HCT116 (cell line): ENCODE results near the gene FOXS1. TPM values are rescaled to one million over a fixed set of nuclear protein-coding genes. Genes with fewer than 3 reads are reported as not detected.

Experiments
- ATAC-seq: fragments of 200-7000 bp; cut with Tn5 transposase; 2 replicates; pipeline ENCODE4 v1.9.1; 2020; ENCODE audit warnings: mild to moderate bottlenecking, moderate library complexity
- BruUV-seq: library from RNA; stranded (reverse); fragments of 400-500 nt; replicated peaks from 2 replicates; lab custom pipeline; 2021; lab: Mats Ljungman, UMichigan
- CTCF ChIA-PET: fragments of 300-600 bp; sonication (Branson Sonifier 250); formaldehyde crosslinking; loops from one replicate; lab custom pipeline; 2021; ENCODE audit warnings: antibody characterized with exemption; lab: Charles Lee
- POLR2A ChIA-PET: fragments of 300-600, 350-600 bp; sonication (Branson Sonifier 250); formaldehyde crosslinking; loops from one replicate; lab custom pipeline; 2021; ENCODE audit warnings: antibody characterized with exemption; lab: Charles Lee
- RAD21 ChIA-PET, 2 experiments: fragments of 300-600 bp; sonication (Branson Sonifier 250); formaldehyde crosslinking; loops; one replicate each; lab custom pipeline; 2023; ENCODE audit warnings: low total read pairs in 2 of 2; ENCODE audit not compliant: uncharacterized antibody in 2 of 2, unreplicated experiment in 2 of 2, low non-redundant PET in 1 of 2; lab: Charles Lee
- DNase-seq: peaks from one replicate; pipeline ENCODE4 v3.0.0-alpha.2; 2010; ENCODE audit warnings: low read depth, low spot score
- H2AFZ ChIP-seq: fragments of 200-600 bp; shearing (Covaris generic), sonication (generic); 2 replicates; pipeline ENCODE4 v1.6.1; 2017; ENCODE audit warnings: low read depth, mixed run types, mixed read lengths, antibody characterized with exemption, low read length; ENCODE audit not compliant: poor library complexity, severe bottlenecking
- H3K27ac ChIP-seq: 2 replicates; pipeline ENCODE4 v1.5.1; 2012; ENCODE audit warnings: low read depth, low read length
- H3K27me3 ChIP-seq: fragments of 200-600 bp; sonication (generic); 2 replicates; pipeline ENCODE4 v1.6.1; 2016; ENCODE audit warnings: mixed run types, low read length, mixed read lengths; ENCODE audit not compliant: insufficient read depth
- H3K36me3 ChIP-seq, 2 experiments: fragments of 200-500 bp in 1 of 2; fragments of 200-600 bp in 1 of 2; sonication (Bioruptor generic) in 1 of 2; sonication (generic) in 1 of 2; 2 replicates each; pipeline versions ENCODE4 v1.5.1 to v1.6.1; 2014 to 2016; ENCODE audit warnings: low read length in 2 of 2, inconsistent platforms in 1 of 2, mixed read lengths in 1 of 2, mixed run types in 1 of 2; ENCODE audit not compliant: insufficient read depth in 2 of 2, control insufficient read depth in 1 of 2
- H3K4me1 ChIP-seq, 2 experiments: fragments of 200-600 bp in 1 of 2; sonication (generic) in 1 of 2; 2 replicates each; pipeline versions ENCODE4 v1.5.1 to v1.6.1; 2012 to 2017; ENCODE audit warnings: low read length in 2 of 2, inconsistent platforms in 1 of 2, mild to moderate bottlenecking in 1 of 2, mixed read lengths in 1 of 2, mixed run types in 1 of 2, moderate library complexity in 1 of 2; ENCODE audit not compliant: insufficient read depth in 2 of 2, control insufficient read depth in 1 of 2
- H3K4me2 ChIP-seq: fragments of 200-600 bp; sonication (generic); 2 replicates; pipeline ENCODE4 v1.6.1; 2017; ENCODE audit warnings: mixed run types, low read length, mixed read lengths
- H3K4me3 ChIP-seq, 2 experiments: fragments of 200-600 bp in 1 of 2; sonication (generic) in 1 of 2; replicated peaks in 1 of 2; 2 replicates each; pipeline ENCODE4 v1.5.1; 2011 to 2016; ENCODE audit warnings: low read length in 2 of 2, control low read depth in 1 of 2, low read depth in 1 of 2, mild to moderate bottlenecking in 1 of 2, mixed read lengths in 1 of 2, mixed run types in 1 of 2
- H3K79me2 ChIP-seq: fragments of 200-600 bp; sonication (generic); 2 replicates; pipeline ENCODE4 v1.6.1; 2017; ENCODE audit warnings: mild to moderate bottlenecking, mixed run types, low read length, moderate library complexity, mixed read lengths; ENCODE audit not compliant: insufficient read depth
- H3K9ac ChIP-seq: fragments of 200-600 bp; sonication (generic); 2 replicates; pipeline ENCODE4 v1.6.1; 2016; ENCODE audit warnings: low read length, mixed read lengths
- H3K9me2 ChIP-seq: fragments of 200-600 bp; sonication (generic), shearing (Covaris generic); 2 replicates; pipeline ENCODE4 v1.6.1; 2017; ENCODE audit warnings: mixed run types, mild to moderate bottlenecking, moderate library complexity; ENCODE audit not compliant: insufficient read depth
- H3K9me3 ChIP-seq, 2 experiments: fragments of 200-500 bp in 1 of 2; fragments of 200-600 bp in 1 of 2; sonication (Bioruptor generic) in 1 of 2; sonication (generic) in 1 of 2; 2 replicates each; pipeline ENCODE4 v1.6.1; 2014 to 2017; ENCODE audit warnings: low read length in 2 of 2, mixed read lengths in 2 of 2, inconsistent platforms in 1 of 2, low read depth in 1 of 2, mild to moderate bottlenecking in 1 of 2, mixed run types in 1 of 2, moderate library complexity in 1 of 2; ENCODE audit not compliant: control insufficient read depth in 1 of 2, insufficient read depth in 1 of 2
- H4K20me1 ChIP-seq: fragments of 200-600 bp; sonication (generic), shearing (Covaris generic); 2 replicates; pipeline ENCODE4 v1.6.1; 2017; ENCODE audit warnings: mixed run types, mild to moderate bottlenecking, moderate library complexity; ENCODE audit not compliant: insufficient read depth
- CBX3 ChIP-seq: IDR thresholded peaks from 2 replicates; pipeline ENCODE4 v1.6.1; 2012; ENCODE audit warnings: low read depth
- CEBPB ChIP-seq: IDR thresholded peaks from 2 replicates; pipeline ENCODE4 v1.6.1; 2012; ENCODE audit warnings: low read depth
- EGR1 ChIP-seq: IDR thresholded peaks from 2 replicates; pipeline ENCODE4 v1.6.1; 2012; ENCODE audit warnings: low read depth
- ELF1 ChIP-seq: IDR thresholded peaks from 2 replicates; pipeline ENCODE4 v1.6.1; 2012; ENCODE audit warnings: low read depth, borderline replicate concordance
- EZH2 ChIP-seq: fragments of 200-600 bp; sonication (generic); IDR thresholded peaks from 2 replicates; pipeline ENCODE4 v1.6.1; 2017; ENCODE audit warnings: antibody characterized with exemption, mixed run types
- FOSL1 ChIP-seq: IDR thresholded peaks from 2 replicates; pipeline ENCODE4 v1.6.1; 2012; ENCODE audit warnings: low read depth
- JUND ChIP-seq: IDR thresholded peaks from 2 replicates; pipeline ENCODE4 v1.6.1; 2012
- POLR2A ChIP-seq: IDR thresholded peaks from 2 replicates; pipeline ENCODE4 v1.7.0; 2011; ENCODE audit warnings: borderline replicate concordance; ENCODE audit not compliant: insufficient read depth, insufficient read length; ENCODE audit errors: extremely low read depth
- RAD21 ChIP-seq: IDR thresholded peaks from 2 replicates; pipeline ENCODE4 v1.6.1; 2012; ENCODE audit warnings: low read depth, mild to moderate bottlenecking
- SRF ChIP-seq: IDR thresholded peaks from 2 replicates; pipeline ENCODE4 v1.6.1; 2012; ENCODE audit warnings: low read depth
- ZFX ChIP-seq: fragments of 450-650 bp; IDR thresholded peaks from 2 replicates; pipeline ENCODE4 v1.6.1; 2017
- intact Hi-C: fragments of 100-400 bp; cut with micrococcal nuclease; formaldehyde crosslinking; loops from 2 replicates; pipeline ENCODE4 v1.10.0; 2022
- total RNA-seq: library from RNA; stranded (reverse); gene quantifications from one replicate; pipeline ENCODE4 v1.2.1, GENCODE V29; 2021; ENCODE audit not compliant: unreplicated experiment
- TF ChIP-seq, protein P1 (sequence below): IDR thresholded peaks from 2 replicates; pipeline ENCODE4 v1.6.1; 2012
- TF ChIP-seq, protein P2 (sequence below), 3 experiments: fragments of 200-600 bp in 1 of 3; sonication (generic) in 1 of 3; IDR thresholded peaks in 2 of 3; conservative IDR thresholded peaks in 1 of 3; 2 replicates each; pipeline ENCODE4 v1.5.1; 2012 to 2017; ENCODE audit warnings: low read depth in 2 of 3, low read length in 2 of 3, antibody characterized with exemption in 1 of 3, borderline replicate concordance in 1 of 3, control low read depth in 1 of 3, mild to moderate bottlenecking in 1 of 3, mixed read lengths in 1 of 3, mixed run types in 1 of 3, moderate library complexity in 1 of 3; ENCODE audit not compliant: insufficient read depth in 1 of 3

Gene FOXS1
- total RNA-seq, 1 experiment from 2014 or later: not detected

DNA sequence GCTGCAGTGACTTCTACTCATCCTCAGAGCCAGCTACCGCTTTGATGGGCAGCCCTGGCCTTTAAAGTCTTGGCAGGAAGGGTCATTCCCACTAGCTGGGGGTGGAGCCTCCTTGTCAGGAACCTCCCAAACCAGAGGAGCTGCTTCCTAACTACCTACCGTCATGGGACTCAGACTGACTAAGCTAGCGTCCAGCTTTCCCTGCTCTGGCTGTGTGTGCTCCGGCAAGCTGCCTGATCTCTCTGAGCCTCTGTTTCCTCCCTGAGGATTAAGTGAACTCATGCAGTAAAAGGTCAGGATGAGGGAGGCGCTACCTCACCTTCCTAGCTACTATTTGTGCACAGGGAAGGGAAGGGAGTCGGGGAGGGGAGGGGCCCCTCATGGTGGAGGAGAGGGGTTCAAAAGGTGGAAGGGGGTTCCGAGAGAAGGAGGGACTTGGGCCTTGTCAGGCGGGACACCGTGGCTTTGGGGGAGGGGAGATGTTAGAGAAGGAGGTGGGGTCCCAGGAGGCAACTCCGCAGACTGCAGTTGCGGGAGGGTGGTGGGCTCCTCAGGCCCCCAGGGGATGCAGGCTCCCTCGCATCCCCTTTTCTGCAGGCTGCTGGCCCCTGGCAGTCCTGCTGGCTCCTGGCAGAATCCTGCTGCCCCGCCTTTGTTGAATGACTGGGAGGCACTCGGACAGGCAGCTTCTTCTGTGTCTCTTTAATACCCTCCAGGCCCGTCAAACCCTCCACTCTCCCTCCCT, 15.2 kb upstream of the FOXS1 start (continued):
- TF ChIP-seq FOSL1: no peak

DNA sequence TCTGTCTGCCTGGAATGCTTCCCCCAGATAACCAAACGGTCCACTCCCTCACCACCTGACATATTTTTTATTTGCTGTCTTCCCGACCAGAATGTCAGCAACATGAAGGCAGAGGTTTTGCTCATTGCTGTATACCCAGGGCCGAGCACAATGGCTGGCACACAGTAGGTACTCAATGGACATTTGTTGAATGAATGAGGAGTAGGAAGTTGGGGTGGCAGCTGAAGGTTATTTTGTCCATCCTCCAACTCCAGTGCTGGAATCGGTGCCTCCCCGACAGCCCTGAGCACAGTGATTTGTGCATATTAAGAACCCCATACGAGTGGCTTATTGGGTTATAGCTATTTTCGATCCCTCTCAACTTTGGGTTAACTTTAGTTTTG, 14.6 kb upstream of the FOXS1 start:
- POLR2A ChIA-PET: interaction anchor here (0.7 to 1.3 kb wide), 2 partner anchors 11 to 221 kb away, joined by 3 to 5 read pairs; no protein-coding TSS in a partner anchor
- RAD21 ChIA-PET: interaction anchor here in 1 of 2 experiments (1.0 kb wide), 1 partner anchor 92 kb away, joined by 3 read pairs; the partner anchor contains the start of gene PDRG1
- no peak overlapping the region for H2AFZ ChIP-seq
- H3K9ac ChIP-seq: no peak overlapping the region
- H3K9me2 ChIP-seq: no peaks in the 10 kb centered on the region
- TF ChIP-seq RAD21 (no peak), JUND (no peak), ZFX (no peak), POLR2A (no peak), CBX3 (no peak), ELF1 (no peak), EGR1 (no peak), SRF (no peak), CEBPB (no peak), FOSL1 (no peak), EZH2 (no peak)
- TF ChIP-seq, protein P1, sequence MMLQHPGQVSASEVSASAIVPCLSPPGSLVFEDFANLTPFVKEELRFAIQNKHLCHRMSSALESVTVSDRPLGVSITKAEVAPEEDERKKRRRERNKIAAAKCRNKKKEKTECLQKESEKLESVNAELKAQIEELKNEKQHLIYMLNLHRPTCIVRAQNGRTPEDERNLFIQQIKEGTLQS: no peak
- TF ChIP-seq, protein P2, sequence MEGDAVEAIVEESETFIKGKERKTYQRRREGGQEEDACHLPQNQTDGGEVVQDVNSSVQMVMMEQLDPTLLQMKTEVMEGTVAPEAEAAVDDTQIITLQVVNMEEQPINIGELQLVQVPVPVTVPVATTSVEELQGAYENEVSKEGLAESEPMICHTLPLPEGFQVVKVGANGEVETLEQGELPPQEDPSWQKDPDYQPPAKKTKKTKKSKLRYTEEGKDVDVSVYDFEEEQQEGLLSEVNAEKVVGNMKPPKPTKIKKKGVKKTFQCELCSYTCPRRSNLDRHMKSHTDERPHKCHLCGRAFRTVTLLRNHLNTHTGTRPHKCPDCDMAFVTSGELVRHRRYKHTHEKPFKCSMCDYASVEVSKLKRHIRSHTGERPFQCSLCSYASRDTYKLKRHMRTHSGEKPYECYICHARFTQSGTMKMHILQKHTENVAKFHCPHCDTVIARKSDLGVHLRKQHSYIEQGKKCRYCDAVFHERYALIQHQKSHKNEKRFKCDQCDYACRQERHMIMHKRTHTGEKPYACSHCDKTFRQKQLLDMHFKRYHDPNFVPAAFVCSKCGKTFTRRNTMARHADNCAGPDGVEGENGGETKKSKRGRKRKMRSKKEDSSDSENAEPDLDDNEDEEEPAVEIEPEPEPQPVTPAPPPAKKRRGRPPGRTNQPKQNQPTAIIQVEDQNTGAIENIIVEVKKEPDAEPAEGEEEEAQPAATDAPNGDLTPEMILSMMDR (IDR thresholded peaks at IDR 0.05 in 2 of 3, conservative IDR thresholded peaks at IDR 0.05 in 1 of 3; ENCODE audit: borderline replicate concordance in 1 of 3, insufficient read depth in 1 of 3, low read depth in 2 of 3, low read length in 2 of 3): no peak
- intact Hi-C loops: no loop called here
- H3K9me3 ChIP-seq: no peaks in the 10 kb centered on the region
- H3K36me3 ChIP-seq: no peaks in the 10 kb centered on the region
- H3K4me2 ChIP-seq: peak overlapping the region; percentile 99
- H3K79me2 ChIP-seq: no peaks in the 10 kb centered on the region
- H3K4me3 ChIP-seq: no peak overlapping the region
- CTCF ChIA-PET: interaction anchor here (0.8 to 3.7 kb wide), 6 partner anchors 8 to 171 kb away, joined by 3 to 20 read pairs (median 6); partner anchors contain the start of gene PDRG1
- no peak overlapping the region for H3K27ac ChIP-seq
- H3K4me1 ChIP-seq: peaks cover 15 to 20% of the 10 kb centered on the region in 2 experiments; a peak in 3 of 4 replicates
- BruUV-seq: no TSS peak
- H4K20me1 ChIP-seq: no peaks in the 10 kb centered on the region
- no peak for DNase-seq
- no peaks in the 10 kb centered on the region; the same call in 1 of the 2 replicates for H3K27me3 ChIP-seq
- no peak for ATAC-seq
